ENCODE data around the gene MYOF.
A peak's percentile ranks its signal among the peaks of the same experiment; 100 is the strongest.
"Not testable (repeated sequence)": the region's sequence is repeated elsewhere in the genome, so short reads cannot be mapped to it uniquely, and the experiment has no call there.

MYOF gene

GRCh38 chr10:93290661-93291354 is 191.3 kb downstream of the MYOF start:
- H3K4me3 ChIP-seq (ENCODE audit: low read depth, low read length), result no peak overlapping the region
- no peak for DNase-seq (ENCODE audit: low read depth)
- TF ChIP-seq, protein P1, sequence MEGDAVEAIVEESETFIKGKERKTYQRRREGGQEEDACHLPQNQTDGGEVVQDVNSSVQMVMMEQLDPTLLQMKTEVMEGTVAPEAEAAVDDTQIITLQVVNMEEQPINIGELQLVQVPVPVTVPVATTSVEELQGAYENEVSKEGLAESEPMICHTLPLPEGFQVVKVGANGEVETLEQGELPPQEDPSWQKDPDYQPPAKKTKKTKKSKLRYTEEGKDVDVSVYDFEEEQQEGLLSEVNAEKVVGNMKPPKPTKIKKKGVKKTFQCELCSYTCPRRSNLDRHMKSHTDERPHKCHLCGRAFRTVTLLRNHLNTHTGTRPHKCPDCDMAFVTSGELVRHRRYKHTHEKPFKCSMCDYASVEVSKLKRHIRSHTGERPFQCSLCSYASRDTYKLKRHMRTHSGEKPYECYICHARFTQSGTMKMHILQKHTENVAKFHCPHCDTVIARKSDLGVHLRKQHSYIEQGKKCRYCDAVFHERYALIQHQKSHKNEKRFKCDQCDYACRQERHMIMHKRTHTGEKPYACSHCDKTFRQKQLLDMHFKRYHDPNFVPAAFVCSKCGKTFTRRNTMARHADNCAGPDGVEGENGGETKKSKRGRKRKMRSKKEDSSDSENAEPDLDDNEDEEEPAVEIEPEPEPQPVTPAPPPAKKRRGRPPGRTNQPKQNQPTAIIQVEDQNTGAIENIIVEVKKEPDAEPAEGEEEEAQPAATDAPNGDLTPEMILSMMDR (IDR thresholded peaks at IDR 0.05; ENCODE audit: low read depth, low read length, missing control alignments), result no peak

- H3K4me3 ChIP-seq (ENCODE audit: low read depth, low read length), result no peak overlapping the region
- TF ChIP-seq, protein P1 (IDR thresholded peaks at IDR 0.05; ENCODE audit: low read depth, low read length, missing control alignments), result peak; percentile 77
- no peak for DNase-seq (ENCODE audit: low read depth)
These were observed 193.2 kb downstream of the MYOF start for GRCh38 chr10:93288679-93289634.

- TF ChIP-seq, protein P1 (IDR thresholded peaks at IDR 0.05; ENCODE audit: low read depth, low read length, missing control alignments), result no peak
- H3K4me3 ChIP-seq (ENCODE audit: low read depth, low read length), result no peak overlapping the region
- no peak for DNase-seq (ENCODE audit: low read depth)
These were observed 194.4 kb downstream of the MYOF start for GRCh38 chr10:93287775-93288174.

- not testable (repeated sequence) for H3K4me3 ChIP-seq (ENCODE audit: low read depth, low read length); DNase-seq (ENCODE audit: low read depth)
These were observed 197.9 kb downstream of the MYOF start for GRCh38 chr10:93284246-93284645.

DNA sequence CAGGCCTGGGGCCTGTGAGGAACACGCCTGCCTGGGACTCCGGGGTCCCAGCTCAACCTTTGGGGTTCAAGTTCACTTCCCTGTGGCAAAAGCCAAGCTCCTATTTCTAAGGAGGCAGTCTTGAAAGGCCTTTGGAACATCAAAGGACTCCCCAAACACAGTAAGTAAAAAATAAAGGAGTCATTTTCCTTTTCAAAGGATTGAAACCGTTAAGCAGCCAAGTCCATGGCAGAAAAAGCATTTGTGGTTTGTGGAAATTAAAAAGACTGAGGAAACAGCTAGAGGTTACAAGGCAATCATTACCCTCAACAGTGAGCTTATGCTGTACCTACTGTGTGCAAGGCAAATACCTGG is 200.8 kb downstream of the MYOF start:
- no peak for DNase-seq (ENCODE audit: low read depth)
- H3K4me3 ChIP-seq (ENCODE audit: low read depth, low read length), result no peak overlapping the region
- TF ChIP-seq, protein P1 (IDR thresholded peaks at IDR 0.05; ENCODE audit: low read depth, low read length, missing control alignments), result no peak

- H3K4me3 ChIP-seq (ENCODE audit: low read depth, low read length), result no peak overlapping the region
- TF ChIP-seq, protein P1 (IDR thresholded peaks at IDR 0.05; ENCODE audit: low read depth, low read length, missing control alignments), result no peak
- no peak for DNase-seq (ENCODE audit: low read depth)
These were observed 201.3 kb downstream of the MYOF start for GRCh38 chr10:93280699-93281366.

GRCh38 chr10:93280121-93280698 is 201.9 kb downstream of the MYOF start:
- no peak overlapping the region for H3K4me3 ChIP-seq (ENCODE audit: low read depth, low read length)
- no peak for DNase-seq (ENCODE audit: low read depth)
- TF ChIP-seq, protein P1 (IDR thresholded peaks at IDR 0.05; ENCODE audit: low read depth, low read length, missing control alignments), result no peak
